Measurements from ENCODE around the gene RNASE11. TPM values are rescaled to one million over a fixed set of nuclear protein-coding genes. Genes with fewer than 3 reads are reported as not detected.

RNASE11 gene
- total and polyA plus RNA-seq, 2 of the 4 experiments (the other 2 are of a cell fraction), result not detected

- no peak overlapping the region for H3K27ac ChIP-seq (ENCODE audit: insufficient read depth, low read length)
- H3K9ac ChIP-seq (ENCODE audit: low read depth, low read length), result no peak overlapping the region
- no peaks in the 10 kb centered on the region for H4K20me1 ChIP-seq (ENCODE audit: insufficient read depth, low read length)
- H2BK15ac ChIP-seq (ENCODE audit: low read depth, low read length), result no peak overlapping the region
- ChIA-PET POLR2A (ENCODE audit: unreplicated experiment) (interaction anchor here (0.5 kb wide), 1 partner anchor 417 kb away, joined by 5 read pairs; the partner anchor contains the start of gene OR4N5), CTCF (no interaction called here)
- no peaks in the 10 kb centered on the region for H3K79me1 ChIP-seq (ENCODE audit: low read depth in 1 of 2, low read length in 2 of 2)
- TF ChIP-seq FOS (IDR thresholded peaks at IDR 0.05; ENCODE audit: low read depth, low read length), result no peak
- no peak for TF ChIP-seq CEBPB (IDR thresholded peaks at IDR 0.05; ENCODE audit: low read depth, low read length)
- TF ChIP-seq POLR2A (IDR thresholded peaks at IDR 0.05; ENCODE audit: low read depth, low read length), result no peak
- TF ChIP-seq SMC3 (IDR thresholded peaks at IDR 0.05; ENCODE audit: low read depth, low read length), result no peak
- TF ChIP-seq MAZ (IDR thresholded peaks at IDR 0.05; ENCODE audit: borderline replicate concordance, low read depth, low read length), result no peak
- TF ChIP-seq CHD1 (IDR thresholded peaks at IDR 0.05; ENCODE audit: low read depth, low read length), result no peak
- no peak for TF ChIP-seq RFX5 (IDR thresholded peaks at IDR 0.05; ENCODE audit: low read depth, low read length)
- TF ChIP-seq RAD21 (IDR thresholded peaks at IDR 0.05; ENCODE audit: low read length), result no peak
- no peak for TF ChIP-seq BHLHE40 (IDR thresholded peaks at IDR 0.05; ENCODE audit: low read depth, low read length)
- TF ChIP-seq MAFK (IDR thresholded peaks at IDR 0.05; ENCODE audit: low read depth, low read length), result no peak
- no peak for TF ChIP-seq USF2 (IDR thresholded peaks at IDR 0.05; ENCODE audit: low read depth, low read length)
- no peak for TF ChIP-seq ELK1 (IDR thresholded peaks at IDR 0.05; ENCODE audit: borderline replicate concordance, low read depth, low read length)
- TF ChIP-seq NFE2L2 (IDR thresholded peaks at IDR 0.05; ENCODE audit: low read depth, low read length), result no peak
- no peak for TF ChIP-seq MXI1 (IDR thresholded peaks at IDR 0.05; ENCODE audit: borderline replicate concordance, low read depth, low read length)
- no peak for TF ChIP-seq RCOR1 (IDR thresholded peaks at IDR 0.05; ENCODE audit: insufficient replicate concordance, low read length)
- no peak for TF ChIP-seq CTCF (conservative IDR thresholded peaks at IDR 0.05; ENCODE audit: low read depth, low read length)
- no peak overlapping the region for H4K91ac ChIP-seq (ENCODE audit: insufficient read depth, low read depth, low read length)
- WGBS, 2 experiments (ENCODE audit: extremely low coverage in 2 of 2, insufficient read length in 1 of 2), result no CpG with 5 or more reads among the region's 3 CpGs
- no peak overlapping the region for H3K56ac ChIP-seq (ENCODE audit: extremely low read depth, insufficient read depth, low read length)
- no peaks in the 10 kb centered on the region for H3K9me1 ChIP-seq (ENCODE audit: insufficient read depth, low read length)
- BruUV-seq (replicated peaks), result no TSS peak
- H4K8ac ChIP-seq (ENCODE audit: low read depth in 2 of 2, low read length in 2 of 2), result no peak overlapping the region
- H3K4me1 ChIP-seq (ENCODE audit: control insufficient read depth, insufficient read depth, low read length), result no peaks in the 10 kb centered on the region
- in situ Hi-C loops (cut with MboI; ENCODE audit: low sequenced_read_pairs), result no loop called here
- no peak overlapping the region for H3K4ac ChIP-seq (ENCODE audit: low read depth, low read length)
- ATAC-seq (ENCODE audit: low read depth), result no peak
- H2AFZ ChIP-seq (replicated peaks; ENCODE audit: low read length, poor library complexity), result no peak overlapping the region
- DNase-seq, result no peak
- no peak overlapping the region for H2AK9ac ChIP-seq (replicated peaks; ENCODE audit: low read depth, low read length, poor library complexity)
- intact Hi-C loops (cut with micrococcal nuclease), result no loop called here
- dilution Hi-C loops (cut with HindIII; ENCODE audit: low sequenced_read_pairs, unreplicated experiment), result no loop called here
- H3K23ac ChIP-seq (ENCODE audit: low read depth, low read length), result no peak overlapping the region
- no peak overlapping the region for H2BK20ac ChIP-seq (ENCODE audit: low read depth, low read length)
- H3K9me3 ChIP-seq (ENCODE audit: control insufficient read depth, insufficient read depth, low read length), result no peaks in the 10 kb centered on the region
- H3K27me3 ChIP-seq (ENCODE audit: control insufficient read depth, insufficient read depth, low read length), result no peaks in the 10 kb centered on the region
- no peaks in the 10 kb centered on the region for H3K36me3 ChIP-seq (ENCODE audit: control insufficient read depth, insufficient read depth, low read length)
- H2BK120ac ChIP-seq (ENCODE audit: low read depth, low read length), result no peak overlapping the region
- no peak overlapping the region for H2AK5ac ChIP-seq (ENCODE audit: low read depth, low read length)
- H3K4me2 ChIP-seq (ENCODE audit: low read depth, low read length), result no peak overlapping the region
- no peak overlapping the region for H3K4me3 ChIP-seq (ENCODE audit: insufficient read depth, low read depth, low read length)
- no peak overlapping the region for H3K14ac ChIP-seq (replicated peaks; ENCODE audit: low read depth, low read length)
- H4K5ac ChIP-seq (ENCODE audit: low read depth, low read length), result no peak overlapping the region
- H3K18ac ChIP-seq (ENCODE audit: low read depth, low read length), result no peak overlapping the region
- H2BK5ac ChIP-seq (ENCODE audit: low read depth, low read length, poor library complexity, severe bottlenecking), result no peak overlapping the region
Observed at GRCh38 chr14:20555845-20556244, 32.0 kb downstream of the RNASE11 start.

Measured in IMR-90 (cell line).